Type B pancreatic cell (in vitro differentiated cells): ENCODE data around the gene ACER1. TPM values are rescaled to one million over a fixed set of nuclear protein-coding genes. Genes with fewer than 3 reads are reported as not detected.

Source experiments
- DNase-seq: peaks from one replicate; pipeline ENCODE4 v3.0.0; 2021; ENCODE audit warnings: mixed read lengths; ENCODE audit not compliant: unreplicated experiment; ENCODE audit errors: extremely low spot score
- H3K27ac Mint-ChIP-seq: 2 replicates; pipeline ENCODE4 v1.8.0; 2021; ENCODE audit warnings: mild to moderate bottlenecking, mixed read lengths
- H3K27me3 Mint-ChIP-seq: 2 replicates; pipeline ENCODE4 v1.8.0; 2021; ENCODE audit warnings: mixed read lengths
- H3K36me3 Mint-ChIP-seq: 2 replicates; pipeline ENCODE4 v1.8.0; 2021; ENCODE audit warnings: mixed read lengths
- H3K4me1 Mint-ChIP-seq: one replicate; pipeline ENCODE4 v1.8.0; 2021; ENCODE audit warnings: mixed read lengths; ENCODE audit not compliant: unreplicated experiment
- H3K4me3 Mint-ChIP-seq: 2 replicates; pipeline ENCODE4 v1.8.0; 2021; ENCODE audit warnings: mild to moderate bottlenecking, mixed read lengths
- H3K9me3 Mint-ChIP-seq: 2 replicates; pipeline ENCODE4 v1.8.0; 2021; ENCODE audit warnings: mixed read lengths
- CTCF ChIP-seq: fragments of 200-600 bp; sonication (generic); conservative IDR thresholded peaks from 2 replicates; pipeline ENCODE4 v1.5.0; 2021; ENCODE audit warnings: antibody characterized with exemption, mild to moderate bottlenecking
- total RNA-seq: library from RNA; stranded (reverse); gene quantifications from 2 replicates; pipeline ENCODE4 v1.2.1, GENCODE V29; 2021; ENCODE audit warnings: low replicate concordance

The ACER1 gene
- total RNA-seq, 1 donor from 2014 or later: not detected

- peaks cover 7% of the 10 kb centered on the region for H3K4me1 Mint-ChIP-seq
- H3K36me3 Mint-ChIP-seq: peaks cover 6% of the 10 kb centered on the region
- no peak overlapping the region for H3K27ac Mint-ChIP-seq
Observed at GRCh38 chr19:6262519-6262918, 70.9 kb downstream of the ACER1 start.

GRCh38 chr19:6261883-6262282, 71.5 kb downstream of the ACER1 start:
- no peak for TF ChIP-seq CTCF
- Mint-ChIP-seq H3K4me3 (no peak overlapping the region), H3K4me1 (peaks cover 7% of the 10 kb centered on the region), H3K27ac (no peak overlapping the region), H3K9me3 (no peaks in the 10 kb centered on the region), H3K36me3 (peaks cover 9% of the 10 kb centered on the region), H3K27me3 (no peaks in the 10 kb centered on the region)
- DNase-seq: no peak

More at GRCh38 chr19:6262519-6262918, 70.9 kb downstream of the ACER1 start:
- Mint-ChIP-seq H3K9me3 (no peaks in the 10 kb centered on the region), H3K27me3 (no peaks in the 10 kb centered on the region), H3K4me3 (no peak overlapping the region)
- no peak for TF ChIP-seq CTCF
- DNase-seq: no peak

DNA sequence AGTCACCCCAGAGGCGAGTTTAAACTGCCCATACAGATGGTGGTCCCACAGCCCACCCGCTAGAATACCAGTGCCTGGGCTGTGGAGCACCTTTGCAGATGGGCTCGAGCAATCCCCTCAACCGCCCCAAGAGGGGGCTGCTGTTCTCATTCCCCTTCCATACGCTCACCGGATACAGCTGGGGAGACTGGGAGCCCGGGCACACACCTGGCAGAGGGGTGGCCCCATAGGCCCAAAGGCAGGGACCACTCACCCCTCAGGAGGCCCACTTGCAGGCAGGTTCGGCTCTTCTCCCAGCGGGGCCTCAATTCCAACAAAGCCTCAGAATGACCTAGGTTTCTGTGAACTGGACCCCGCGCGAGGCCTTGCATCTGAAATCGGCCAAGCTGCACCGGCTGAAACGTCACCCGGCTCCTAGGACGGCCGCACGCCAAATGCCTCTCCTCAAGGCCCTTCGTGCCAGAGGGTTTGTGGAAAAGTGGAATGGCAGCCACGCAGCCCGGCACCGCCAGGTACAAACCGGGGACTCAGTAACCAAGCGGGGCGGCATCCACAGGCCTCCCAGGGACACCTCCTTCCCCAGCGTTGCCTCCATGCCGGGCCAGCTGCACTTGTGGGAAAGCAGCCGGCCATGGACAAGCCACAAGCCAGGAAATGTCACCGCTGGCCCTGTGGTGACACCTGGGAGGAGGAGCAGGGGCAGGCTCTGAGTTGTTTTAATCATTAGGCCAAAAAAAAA, 72.3 kb downstream of the ACER1 start:
- Mint-ChIP-seq H3K4me1 (peaks cover 7% of the 10 kb centered on the region), H3K36me3 (peaks cover 12% of the 10 kb centered on the region), H3K27ac (no peak overlapping the region)

DNA sequence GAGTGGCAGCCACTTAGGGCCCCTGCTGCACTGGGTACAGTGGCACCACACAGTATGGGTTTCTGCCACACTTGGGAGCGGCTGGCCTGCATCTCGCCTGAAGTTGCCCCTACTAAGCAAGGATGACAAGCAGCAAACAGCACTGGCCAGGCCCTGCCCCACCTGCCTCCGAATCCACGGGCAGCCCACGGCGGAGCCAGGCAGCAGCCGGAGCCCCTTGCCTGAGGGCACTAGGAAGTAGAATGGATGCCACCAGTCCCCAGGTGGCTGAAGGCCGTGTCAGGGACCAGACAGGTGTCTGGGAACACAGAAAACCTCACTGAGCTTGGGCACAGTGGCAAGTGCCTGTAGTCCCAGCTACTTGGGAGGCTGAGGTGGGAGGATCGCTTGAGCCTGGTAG, 73.0 kb downstream of the ACER1 start:
- peaks cover 15% of the 10 kb centered on the region for H3K36me3 Mint-ChIP-seq
- H3K27ac Mint-ChIP-seq: no peak overlapping the region
- H3K27me3 Mint-ChIP-seq: no peaks in the 10 kb centered on the region
- H3K9me3 Mint-ChIP-seq: no peaks in the 10 kb centered on the region
- DNase-seq: no peak
- no peak for TF ChIP-seq CTCF
- peaks cover 7% of the 10 kb centered on the region for H3K4me1 Mint-ChIP-seq
- H3K4me3 Mint-ChIP-seq: no peak overlapping the region

More for the DNA sequence above, 72.3 kb downstream of the ACER1 start:
- no peaks in the 10 kb centered on the region for H3K27me3 Mint-ChIP-seq
- H3K9me3 Mint-ChIP-seq: no peaks in the 10 kb centered on the region
- no peak for DNase-seq
- TF ChIP-seq CTCF: peak; percentile 72
- no peak overlapping the region for H3K4me3 Mint-ChIP-seq

DNA sequence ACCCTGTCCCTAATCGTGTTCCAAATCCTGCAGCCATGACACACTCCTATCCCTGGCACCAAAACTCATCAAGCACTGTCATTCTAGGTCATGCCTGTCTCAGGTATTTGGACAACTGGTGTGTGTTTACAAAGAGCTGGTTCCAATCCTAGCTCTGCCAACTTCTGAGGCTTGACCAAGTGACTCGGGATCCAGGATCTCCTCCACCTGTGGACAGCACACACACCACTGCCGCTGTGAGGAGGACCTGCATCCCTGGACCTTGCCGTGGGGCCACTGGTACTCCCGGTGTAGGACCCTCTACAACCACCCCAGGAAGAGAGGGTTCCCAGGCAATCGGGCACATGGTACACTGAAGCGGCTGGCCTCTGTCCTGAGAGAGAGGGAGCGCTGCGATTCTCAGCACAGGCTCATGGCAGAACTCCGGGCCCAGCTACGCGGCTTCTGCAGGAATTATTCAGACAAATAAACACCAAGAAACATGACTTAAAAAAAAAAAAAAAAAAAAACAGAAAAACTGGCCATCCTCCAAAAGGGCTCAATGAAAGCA, 74.0 kb downstream of the ACER1 start:
- Mint-ChIP-seq H3K27ac (no peak overlapping the region), H3K4me3 (no peak overlapping the region), H3K4me1 (peaks cover 7% of the 10 kb centered on the region), H3K9me3 (no peaks in the 10 kb centered on the region), H3K27me3 (no peaks in the 10 kb centered on the region), H3K36me3 (peaks cover 16% of the 10 kb centered on the region)
- TF ChIP-seq CTCF: no peak
- no peak for DNase-seq
